Activated B cell treated with CpG ODN at 0.5 μM for 24 hours (primary cell): ENCODE results near the gene MYL10. TPM values are rescaled to one million over a fixed set of nuclear protein-coding genes. Genes with fewer than 3 reads are reported as not detected.

Experiments used
- ATAC-seq: fragments of 200-7000 bp; cut with Tn5 transposase; one replicate; pipeline ENCODE4 v1.10.0; 2021; ENCODE audit warnings: low read depth, mild to moderate bottlenecking, moderate library complexity
- CTCF ChIA-PET: fragments of 350-600 bp; sonication (Branson Sonifier 250); formaldehyde crosslinking; loops from one replicate; lab custom pipeline; 2021; ENCODE audit warnings: antibody characterized with exemption; lab: Charles Lee
- POLR2A ChIA-PET: fragments of 350-600 bp; sonication (Branson Sonifier 250); formaldehyde crosslinking; loops from one replicate; lab custom pipeline; 2021; ENCODE audit warnings: antibody characterized with exemption; lab: Charles Lee
- DNase-seq: peaks from one replicate; pipeline ENCODE4 v3.0.0; 2022
- H3K27ac Mint-ChIP-seq: one replicate; pipeline ENCODE4 v1.8.0; 2020; ENCODE audit warnings: mixed read lengths
- H3K27me3 Mint-ChIP-seq: one replicate; pipeline ENCODE4 v1.8.0; 2021; ENCODE audit warnings: mixed read lengths
- H3K36me3 Mint-ChIP-seq: one replicate; pipeline ENCODE4 v1.8.0; 2021; ENCODE audit warnings: low read depth, mixed read lengths
- H3K4me1 Mint-ChIP-seq: one replicate; pipeline ENCODE4 v1.8.0; 2021; ENCODE audit warnings: mixed read lengths
- H3K4me3 Mint-ChIP-seq: one replicate; pipeline ENCODE4 v1.8.0; 2020; ENCODE audit warnings: mild to moderate bottlenecking, mixed read lengths
- H3K9me3 Mint-ChIP-seq: one replicate; pipeline ENCODE4 v1.8.0; 2020; ENCODE audit warnings: mixed read lengths
- CTCF ChIP-seq: fragments of 200-600 bp; IDR thresholded peaks from one replicate; pipeline ENCODE4 v1.8.0; 2022; ENCODE audit warnings: antibody characterized with exemption, mild to moderate bottlenecking
- intact Hi-C: fragments of 100-400 bp; cut with micrococcal nuclease; formaldehyde crosslinking; loops from one replicate; pipeline ENCODE4 v1.15.1; 2024
- total RNA-seq: library from RNA; stranded (reverse); gene quantifications from 2 replicates; pipeline ENCODE4 v1.2.3, GENCODE V29; 2022

Gene MYL10
- total RNA-seq, 1 donor from 2014 or later, result not detected

GRCh38 chr7:101626758-101627157 is 2.3 kb downstream of the MYL10 start:
- no peak for ATAC-seq
- intact Hi-C loops, result no loop called here
- H3K27ac Mint-ChIP-seq, result no peak overlapping the region
- no peak for TF ChIP-seq CTCF
- no peak overlapping the region for H3K4me3 Mint-ChIP-seq
- no peaks in the 10 kb centered on the region for H3K36me3 Mint-ChIP-seq
- H3K4me1 Mint-ChIP-seq, result no peaks in the 10 kb centered on the region
- H3K9me3 Mint-ChIP-seq, result no peaks in the 10 kb centered on the region
- POLR2A ChIA-PET, result no interaction called here
- H3K27me3 Mint-ChIP-seq, result peaks cover 25% of the 10 kb centered on the region
- CTCF ChIA-PET, result no interaction called here
- DNase-seq, result no peak

GRCh38 chr7:101626069-101626671 is 2.9 kb downstream of the MYL10 start:
- H3K27ac Mint-ChIP-seq, result no peak overlapping the region
- peaks cover 25% of the 10 kb centered on the region for H3K27me3 Mint-ChIP-seq
- ChIA-PET POLR2A (no interaction called here), CTCF (no interaction called here)
- intact Hi-C loops, result no loop called here
- no peak for TF ChIP-seq CTCF
- no peak overlapping the region for H3K4me3 Mint-ChIP-seq
- H3K4me1 Mint-ChIP-seq, result no peaks in the 10 kb centered on the region
- DNase-seq, result no peak
- no peaks in the 10 kb centered on the region for H3K9me3 Mint-ChIP-seq
- ATAC-seq, result no peak
- H3K36me3 Mint-ChIP-seq, result no peaks in the 10 kb centered on the region

- ATAC-seq (no peak), DNase-seq (no peak)
- Mint-ChIP-seq H3K9me3 (no peaks in the 10 kb centered on the region), H3K27me3 (peaks cover 23% of the 10 kb centered on the region), H3K36me3 (no peaks in the 10 kb centered on the region), H3K27ac (no peak overlapping the region), H3K4me1 (no peaks in the 10 kb centered on the region), H3K4me3 (no peak overlapping the region)
- ChIA-PET POLR2A (no interaction called here), CTCF (no interaction called here)
- no peak for TF ChIP-seq CTCF
- intact Hi-C loops, result no loop called here
Observed at GRCh38 chr7:101625031-101625791, 3.9 kb downstream of the MYL10 start.

- CTCF ChIA-PET, result no interaction called here
- POLR2A ChIA-PET, result no interaction called here
Observed at GRCh38 chr7:101624246-101625001, 4.7 kb downstream of the MYL10 start.

More at GRCh38 chr7:101624246-101625001, 4.7 kb downstream of the MYL10 start:
- Mint-ChIP-seq H3K27ac (no peak overlapping the region), H3K9me3 (no peaks in the 10 kb centered on the region), H3K36me3 (no peaks in the 10 kb centered on the region), H3K27me3 (peaks cover 22% of the 10 kb centered on the region), H3K4me3 (no peak overlapping the region), H3K4me1 (no peaks in the 10 kb centered on the region)
- TF ChIP-seq CTCF, result no peak
- intact Hi-C loops, result no loop called here
- DNase-seq (no peak), ATAC-seq (no peak)
